Stimulated activated CD4-positive, alpha-beta T cell treated with anti-CD3 and anti-CD28 coated beads, Interleukin-1b, Interleukin-23, amount 100 ng/mL, for 24 hours (primary cell): Measurements from ENCODE around the gene DISC1.
"Not testable (repeated sequence)": the region's sequence is repeated elsewhere in the genome, so short reads cannot be mapped to it uniquely, and the experiment has no call there.

ENCODE experiments used
- DNase-seq, 4 experiments: peaks; one replicate each; pipeline ENCODE4 v3.0.0-alpha.2; 2020; ENCODE audit warnings: low read depth in 4 of 4, low spot score in 1 of 4

Gene DISC1

GRCh38 chr1:231666937-231667608, 40.5 kb downstream of the DISC1 start:
- no peak for DNase-seq

GRCh38 chr1:231667896-231668506, 41.4 kb downstream of the DISC1 start:
- DNase-seq, result no peak

GRCh38 chr1:231668826-231669225, 42.2 kb downstream of the DISC1 start:
- no peak for DNase-seq

- DNase-seq, result not testable (repeated sequence)
These were observed 43.5 kb downstream of the DISC1 start for GRCh38 chr1:231669864-231670621.

GRCh38 chr1:231670755-231671154, 44.2 kb downstream of the DISC1 start:
- DNase-seq, result no peak

- no peak for DNase-seq
These were observed 48.0 kb downstream of the DISC1 start for GRCh38 chr1:231674575-231674974.

GRCh38 chr1:231676487-231676886, 49.9 kb downstream of the DISC1 start:
- DNase-seq, result no peak

- no peak for DNase-seq
These were observed 50.9 kb downstream of the DISC1 start for GRCh38 chr1:231677442-231677841.

GRCh38 chr1:231678011-231678432, 51.4 kb downstream of the DISC1 start:
- DNase-seq, result no peak

- DNase-seq, result no peak
These were observed 52.5 kb downstream of the DISC1 start for GRCh38 chr1:231679109-231679508.

- no peak for DNase-seq
These were observed 54.4 kb downstream of the DISC1 start for GRCh38 chr1:231681006-231681405.

GRCh38 chr1:231682779-231683178, 56.2 kb downstream of the DISC1 start:
- DNase-seq, result no peak

GRCh38 chr1:231683439-231684165, 57.0 kb downstream of the DISC1 start:
- no peak for DNase-seq

GRCh38 chr1:231684356-231685244, 58.0 kb downstream of the DISC1 start:
- no peak for DNase-seq

GRCh38 chr1:231686384-231686783, 59.8 kb downstream of the DISC1 start:
- DNase-seq, result no peak

GRCh38 chr1:231688989-231689388, 62.4 kb downstream of the DISC1 start:
- DNase-seq, result no peak

- DNase-seq, result no peak
These were observed 63.5 kb downstream of the DISC1 start for GRCh38 chr1:231690059-231690458.

- DNase-seq, result no peak
These were observed 65.1 kb downstream of the DISC1 start for GRCh38 chr1:231691618-231692259.

GRCh38 chr1:231693361-231694074, 66.9 kb downstream of the DISC1 start:
- DNase-seq, result no peak

GRCh38 chr1:231694075-231694431, 67.5 kb downstream of the DISC1 start:
- DNase-seq, result no peak
